K562 (cell line): Measurements from ENCODE around the gene ERF. TPM values are rescaled to one million over a fixed set of nuclear protein-coding genes. Genes with fewer than 3 reads are reported as not detected.

Source experiments
- ATF1 ChIP-seq, 2 experiments: fragments of 450-650 bp in 1 of 2; IDR thresholded peaks; 2 replicates each; pipeline ENCODE4 v1.6.1; 2016; ENCODE audit warnings: missing compliant biosample characterization in 1 of 2, missing genetic modification characterization in 1 of 2
- CEBPG ChIP-seq, 3 experiments: fragments of 200-800 bp in 1 of 3; sonication (Bioruptor generic) in 1 of 3; sonication (generic) in 1 of 3; formaldehyde crosslinking in 1 of 3; IDR thresholded peaks in 2 of 3; conservative IDR thresholded peaks in 1 of 3; 2 replicates each; pipeline versions ENCODE4 v1.6.1 to v1.8.0; 2016 to 2022; ENCODE audit warnings: missing compliant biosample characterization in 2 of 3, missing genetic modification characterization in 2 of 3, mild to moderate bottlenecking in 1 of 3, missing genetic modification reagents in 1 of 3
- CREB3L1 ChIP-seq: fragments of 450-650 bp; IDR thresholded peaks from 2 replicates; pipeline ENCODE4 v1.6.1; 2014; ENCODE audit warnings: low read depth, mild to moderate bottlenecking, moderate library complexity, borderline replicate concordance
- E4F1 ChIP-seq: fragments of 250-450 bp; sonication (Bioruptor Pico); IDR thresholded peaks from 2 replicates; pipeline ENCODE4 v1.5.0; 2021; ENCODE audit warnings: mild to moderate bottlenecking, borderline replicate concordance
- MAFK ChIP-seq: IDR thresholded peaks from 2 replicates; pipeline ENCODE4 v1.6.1; 2011; ENCODE audit warnings: low read length, improper control_type of control experiment
- MCM5 ChIP-seq: fragments of 450-650 bp; IDR thresholded peaks from 2 replicates; pipeline ENCODE4 v1.6.1; 2016; ENCODE audit warnings: low read depth
- MYBL2 ChIP-seq, 2 experiments: fragments of 450-650 bp in 1 of 2; sonication (generic) in 1 of 2; formaldehyde crosslinking in 1 of 2; IDR thresholded peaks; 2 replicates each; pipeline versions ENCODE4 v1.6.1 to v1.8.1; 2017 to 2022; ENCODE audit warnings: borderline replicate concordance in 1 of 2, inconsistent platforms in 1 of 2, low read depth in 1 of 2, mild to moderate bottlenecking in 1 of 2, missing genetic modification reagents in 1 of 2, moderate library complexity in 1 of 2
- NFIC ChIP-seq: fragments of 450-650 bp; IDR thresholded peaks from 2 replicates; pipeline ENCODE4 v1.6.1; 2017; ENCODE audit warnings: mild to moderate bottlenecking, inconsistent platforms
- RCOR1 ChIP-seq, 2 experiments: IDR thresholded peaks; 2 replicates each; pipeline ENCODE4 v1.6.1; 2012; ENCODE audit warnings: low read depth in 2 of 2, low read length in 2 of 2, borderline replicate concordance in 1 of 2, improper control_type of control experiment in 1 of 2
- SFPQ ChIP-seq: fragments of 200-400 bp; formaldehyde crosslinking; IDR thresholded peaks from 2 replicates; pipeline ENCODE4 v1.6.1; 2017; ENCODE audit warnings: mild to moderate bottlenecking, low read depth, low read length, moderate library complexity
- TGIF2 ChIP-seq: sonication (generic); formaldehyde crosslinking; IDR thresholded peaks from 2 replicates; pipeline ENCODE4 v1.8.1; 2022; ENCODE audit warnings: mild to moderate bottlenecking, missing genetic modification reagents, moderate library complexity
- UBTF ChIP-seq, 2 experiments: IDR thresholded peaks; 2 replicates each; pipeline ENCODE4 v1.6.1; 2012; ENCODE audit warnings: improper control_type of control experiment in 2 of 2, low read depth in 2 of 2, low read length in 2 of 2, borderline replicate concordance in 1 of 2
- ZBTB17 ChIP-seq: fragments of 450-650 bp; formaldehyde crosslinking; IDR thresholded peaks from 2 replicates; pipeline ENCODE4 v1.4.0; 2020; ENCODE audit warnings: mild to moderate bottlenecking
- ZBTB5 ChIP-seq: fragments of 450-650 bp; IDR thresholded peaks from 2 replicates; pipeline ENCODE4 v1.6.1; 2017; ENCODE audit warnings: antibody characterized with exemption
- ZNF263 ChIP-seq: sonication (generic); formaldehyde crosslinking; IDR thresholded peaks from 2 replicates; pipeline ENCODE4 v1.8.0; 2022; ENCODE audit warnings: mild to moderate bottlenecking, missing genetic modification reagents, borderline replicate concordance
- ZNF551 ChIP-seq: fragments of 250-450 bp; sonication (Bioruptor Pico); IDR thresholded peaks from 2 replicates; pipeline ENCODE4 v1.5.0; 2021; ENCODE audit warnings: mild to moderate bottlenecking, moderate library complexity
- polyA plus RNA-seq, 8 experiments: library from polyadenylated mRNA; depleted of rRNA in 4 of 8; stranded (reverse) in 5 of 8; unstranded in 3 of 8; fragments of >200 nt; fragmentation: Nextera tagmentation in 2 of 8; fragmentation: Illumina TruSeq in 1 of 8; extraction: Ambion mirVana in 2 of 8; extraction: Trizol in 1 of 8; gene quantifications; 2 replicates each; pipeline versions ENCODE4 v1.2.1 to v1.2.3, GENCODE V29; 2011 to 2014; ENCODE audit warnings: inconsistent platforms in 1 of 8, missing spikeins in 1 of 8
- total RNA-seq, 7 experiments: library from RNA; depleted of rRNA in 6 of 7; stranded (reverse); fragments of >200 nt in 6 of 7; fragmentation: Illumina TruSeq in 2 of 7; extraction: Trizol in 2 of 7; gene quantifications; 2 replicates each; pipeline versions ENCODE4 v1.2.1 to v1.2.3, GENCODE V29; 2011 to 2021; ENCODE audit warnings: low replicate concordance in 1 of 7

ERF gene
- total and polyA plus RNA-seq, 9 of the 15 experiments (the other 6 are each of a cell fraction or from before 2014, with no cell fraction given): 0.03 to 75.4 (median 27.0) TPM

- TF ChIP-seq RCOR1 (IDR thresholded peaks at IDR 0.05; ENCODE audit: borderline replicate concordance in 1 of 2, low read depth in 2 of 2, low read length in 2 of 2): no peak
- no peak; a peak in 1 of 4 replicates for TF ChIP-seq UBTF (IDR thresholded peaks at IDR 0.05; ENCODE audit: borderline replicate concordance in 1 of 2, low read depth in 2 of 2, low read length in 2 of 2)
- TF ChIP-seq ZNF551 (CRISPR knock-in tag): no peak
- TF ChIP-seq NFIC: no peak
- no peak for TF ChIP-seq CEBPG (CRISPR knock-in tag; IDR thresholded peaks at IDR 0.05)
- no peak for TF ChIP-seq CEBPG (tag; conservative IDR thresholded peaks at IDR 0.05 in 1 of 2, IDR thresholded peaks at IDR 0.05 in 1 of 2)
- no peak for TF ChIP-seq E4F1
- no peak for TF ChIP-seq SFPQ
- no peak for TF ChIP-seq MAFK
- no peak for TF ChIP-seq TGIF2 (CRISPR knock-in tag)
- no peak for TF ChIP-seq MYBL2 (IDR thresholded peaks at IDR 0.05; ENCODE audit: low read depth)
- no peak for TF ChIP-seq MYBL2 (CRISPR knock-in tag; IDR thresholded peaks at IDR 0.05; ENCODE audit: borderline replicate concordance)
- no peak for TF ChIP-seq ZNF263 (CRISPR knock-in tag)
- no peak for TF ChIP-seq ZBTB17 (CRISPR knock-in tag)
- TF ChIP-seq CREB3L1: no peak
- no peak for TF ChIP-seq MCM5
- no peak for TF ChIP-seq ZBTB5
- no peak for TF ChIP-seq ATF1 (CRISPR knock-in tag; IDR thresholded peaks at IDR 0.05)
- TF ChIP-seq ATF1 (tag; IDR thresholded peaks at IDR 0.05): no peak
These were observed 12.8 kb downstream of the ERF start (continued) for GRCh38 chr19:42242069-42242511.
